NCI-H1694 (cell line): ENCODE data around the gene ASCL2.

Source experiments
- DNase-seq: peaks from one replicate; lab custom pipeline; 2025; lab: John Stamatoyannopoulos, UW

The ASCL2 gene

GRCh38 chr11:2233693-2234455 lies 36.5 kb downstream of the ASCL2 start:
- DNase-seq: no peak

- no peak for DNase-seq
Observed at GRCh38 chr11:2229713-2230297, 40.6 kb downstream of the ASCL2 start.

DNA sequence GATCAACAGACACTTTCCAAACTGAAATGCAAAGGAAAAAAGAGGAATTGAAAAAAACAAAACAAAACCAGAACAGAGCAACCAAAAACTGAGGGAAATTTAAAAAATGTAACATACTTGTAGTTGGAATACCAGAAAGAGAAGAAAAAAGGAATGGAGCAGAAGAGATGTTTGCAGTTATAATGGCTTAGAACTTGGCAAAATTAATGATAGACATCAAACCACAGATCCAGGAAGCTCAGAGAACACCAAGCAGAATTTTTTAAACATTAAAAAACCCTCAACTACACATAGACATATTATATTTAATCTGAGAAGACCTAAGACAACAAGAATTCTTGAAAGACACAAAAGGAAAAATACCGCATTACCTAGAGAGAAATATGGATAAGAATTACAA lies 46.1 kb downstream of the ASCL2 start:
- no peak for DNase-seq

GRCh38 chr11:2223153-2223794 lies 47.1 kb downstream of the ASCL2 start:
- DNase-seq: no peak

GRCh38 chr11:2222451-2222850 lies 47.9 kb downstream of the ASCL2 start:
- no peak for DNase-seq

GRCh38 chr11:2221591-2221990 lies 48.8 kb downstream of the ASCL2 start:
- no peak for DNase-seq

DNA sequence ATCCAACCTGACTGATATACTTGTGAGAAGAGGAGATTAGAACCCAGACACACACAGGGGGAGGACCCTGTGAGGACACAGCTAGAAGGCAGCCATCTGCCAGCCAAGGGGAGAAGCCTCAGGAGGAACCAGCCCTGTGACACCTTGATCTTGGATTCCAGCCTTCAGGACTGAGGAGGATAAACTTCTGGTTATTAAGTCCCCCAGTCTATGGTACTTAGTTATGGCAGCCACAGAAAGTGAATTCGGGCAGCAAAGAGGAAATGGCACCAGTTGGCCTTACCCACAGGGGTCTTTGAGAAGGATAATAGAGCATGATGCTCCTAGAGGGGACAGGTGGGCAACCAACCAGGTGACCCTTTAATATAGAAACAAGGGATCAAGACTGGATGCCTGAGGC lies 49.4 kb downstream of the ASCL2 start:
- no peak for DNase-seq

DNA sequence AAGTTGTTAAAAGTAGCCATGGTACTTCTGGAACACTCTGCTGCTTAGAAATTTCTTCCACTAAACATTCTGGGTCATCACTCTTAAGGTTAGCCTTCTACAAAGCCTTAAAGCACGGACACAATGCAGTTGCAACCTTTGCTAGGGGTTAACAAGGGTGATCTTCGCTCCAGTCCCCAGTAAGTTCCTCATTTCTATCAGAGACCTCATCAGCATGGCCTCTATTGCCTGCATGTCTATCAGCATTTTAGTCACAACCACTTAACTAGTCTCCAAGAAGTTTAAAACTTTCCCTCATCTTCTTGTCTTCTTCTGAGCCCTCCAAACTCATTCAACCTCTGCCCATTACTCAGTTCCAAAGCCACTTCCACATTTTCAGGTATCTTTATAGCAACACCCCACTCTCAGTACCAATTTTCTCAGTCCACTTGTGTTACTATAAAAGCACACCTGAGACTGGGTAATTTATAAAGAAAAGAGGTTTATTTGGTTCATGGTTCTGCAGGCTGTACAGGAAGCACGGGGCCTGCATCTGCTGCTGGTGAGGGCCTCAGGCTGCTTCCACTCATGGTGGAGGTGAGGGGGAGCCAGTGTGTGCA lies 50.1 kb downstream of the ASCL2 start:
- DNase-seq: no peak

GRCh38 chr11:2219318-2220017 lies 50.9 kb downstream of the ASCL2 start:
- DNase-seq: no peak
